GM23338 (cell line): ENCODE results near the gene FOXP2. TPM values are rescaled to one million over a fixed set of nuclear protein-coding genes. Genes with fewer than 3 reads are reported as not detected.

Experiments used
- ATAC-seq: fragments of 200-7000 bp; cut with Tn5 transposase; 3 replicates; pipeline ENCODE4 v1.9.1; 2020
- DNase-seq: peaks from one replicate; pipeline ENCODE4 v3.0.0-alpha.2; 2015; ENCODE audit warnings: low spot score
- H2AFZ ChIP-seq: fragments of 200-600 bp; sonication (generic); 2 replicates; pipeline ENCODE4 v1.8.0; 2016; ENCODE audit warnings: antibody characterized with exemption, mild to moderate bottlenecking, moderate library complexity
- H3F3A ChIP-seq: fragments of 200-600 bp; sonication (generic); replicated peaks from 2 replicates; pipeline ENCODE4 v1.8.0; 2017; ENCODE audit warnings: antibody characterized with exemption, mixed run types, low read depth
- H3K27ac ChIP-seq: fragments of 200-600 bp; sonication (generic); 2 replicates; pipeline ENCODE4 v1.6.1; 2016; ENCODE audit warnings: low read depth
- H3K27me3 ChIP-seq: fragments of 200-600 bp; sonication (generic); 2 replicates; pipeline ENCODE4 v1.8.0; 2016; ENCODE audit warnings: mild to moderate bottlenecking, mixed run types, moderate library complexity; ENCODE audit not compliant: insufficient read depth
- H3K36me3 ChIP-seq: fragments of 200-600 bp; sonication (generic); 2 replicates; pipeline ENCODE4 v1.8.0; 2016; ENCODE audit warnings: mild to moderate bottlenecking; ENCODE audit not compliant: insufficient read depth
- H3K4me1 ChIP-seq: fragments of 200-600 bp; sonication (generic); 2 replicates; pipeline ENCODE4 v1.8.0; 2016; ENCODE audit warnings: mild to moderate bottlenecking, moderate library complexity; ENCODE audit not compliant: insufficient read depth
- H3K4me2 ChIP-seq: fragments of 200-600 bp; sonication (generic); 2 replicates; pipeline ENCODE4 v1.7.1; 2017; ENCODE audit warnings: mixed run types
- H3K4me3 ChIP-seq: fragments of 200-600 bp; sonication (generic); 2 replicates; pipeline ENCODE4 v1.6.1; 2016; ENCODE audit warnings: mixed run types
- H3K79me2 ChIP-seq: fragments of 200-600 bp; sonication (generic); replicated peaks from 2 replicates; pipeline ENCODE4 v1.8.0; 2017; ENCODE audit warnings: mild to moderate bottlenecking; ENCODE audit not compliant: insufficient read depth
- H3K9me2 ChIP-seq: fragments of 200-600 bp; sonication (generic); 2 replicates; pipeline ENCODE4 v1.8.0; 2017; ENCODE audit not compliant: insufficient read depth
- H4K20me1 ChIP-seq: fragments of 200-600 bp; sonication (generic); replicated peaks from 2 replicates; pipeline ENCODE4 v1.8.0; 2017; ENCODE audit warnings: mild to moderate bottlenecking; ENCODE audit not compliant: insufficient read depth
- H3K27ac Mint-ChIP-seq: 2 replicates; pipeline ENCODE4 v1.8.0; 2020; ENCODE audit warnings: inconsistent platforms, mild to moderate bottlenecking, moderate library complexity, mixed read lengths
- H3K27me3 Mint-ChIP-seq: 3 replicates; pipeline ENCODE4 v1.8.0; 2022; ENCODE audit warnings: low read depth, mild to moderate bottlenecking, moderate library complexity, mixed read lengths, inconsistent platforms; ENCODE audit not compliant: insufficient read depth, poor library complexity
- H3K36me3 Mint-ChIP-seq: 3 replicates; pipeline ENCODE4 v1.8.0; 2021; ENCODE audit warnings: low read depth, mild to moderate bottlenecking, inconsistent platforms, moderate library complexity, mixed read lengths
- H3K4me1 Mint-ChIP-seq: 3 replicates; pipeline ENCODE4 v1.8.0; 2020; ENCODE audit warnings: mild to moderate bottlenecking, inconsistent platforms, mixed read lengths
- H3K4me3 Mint-ChIP-seq: 3 replicates; pipeline ENCODE4 v1.8.0; 2021; ENCODE audit warnings: moderate library complexity, mild to moderate bottlenecking, inconsistent platforms, mixed read lengths
- H3K9me3 Mint-ChIP-seq: 3 replicates; pipeline ENCODE4 v1.8.0; 2020; ENCODE audit warnings: moderate library complexity, mild to moderate bottlenecking, inconsistent platforms, mixed read lengths
- EZH2 ChIP-seq: fragments of 200-600 bp; sonication (generic); IDR thresholded peaks from one replicate; pipeline ENCODE4 v1.8.0; 2017; ENCODE audit warnings: antibody characterized with exemption, mild to moderate bottlenecking, low read depth; ENCODE audit not compliant: unreplicated experiment
- EZH2phosphoT487 ChIP-seq: fragments of 200-600 bp; sonication (generic); IDR thresholded peaks from one replicate; pipeline ENCODE4 v1.8.1; 2018; ENCODE audit warnings: antibody characterized with exemption; ENCODE audit not compliant: unreplicated experiment
- NANOG ChIP-seq: IDR thresholded peaks from 2 replicates; pipeline ENCODE4 v1.6.1; 2016; ENCODE audit warnings: antibody characterized with exemption, borderline replicate concordance
- POLR2AphosphoS5 ChIP-seq: IDR thresholded peaks from 2 replicates; pipeline ENCODE4 v1.6.1; 2016; ENCODE audit warnings: antibody characterized with exemption, low read depth
- STAT1 ChIP-seq: IDR thresholded peaks from one replicate; pipeline ENCODE4 v1.6.1; 2016; ENCODE audit warnings: antibody characterized with exemption; ENCODE audit not compliant: unreplicated experiment
- ZNF114 ChIP-seq: fragments of 250-450 bp; sonication (Bioruptor Pico); IDR thresholded peaks from 2 replicates; pipeline ENCODE4 v1.5.0; 2020; ENCODE audit warnings: mild to moderate bottlenecking, moderate library complexity
- ZNF462 ChIP-seq: fragments of 250-450 bp; sonication (Bioruptor Pico); IDR thresholded peaks from 2 replicates; pipeline ENCODE4 v1.5.0; 2020; ENCODE audit warnings: mild to moderate bottlenecking, moderate library complexity
- polyA plus RNA-seq: library from polyadenylated mRNA; unstranded; fragments of >200 nt; fragmentation: Nextera tagmentation; extraction: Ambion mirVana; gene quantifications from 2 replicates; pipeline ENCODE4 v1.2.1, GENCODE V29; 2016
- total RNA-seq: library from RNA; depleted of rRNA; stranded (reverse); fragments of >200 nt; shearing (Covaris generic); gene quantifications from 2 replicates; pipeline ENCODE4 v1.2.3, GENCODE V29; 2014

The FOXP2 gene
- total and polyA plus RNA-seq, 2 experiments from 2014 or later = 0.03 to 0.24 TPM

- TF ChIP-seq ZNF462 (CRISPR knock-in tag) = no peak
- no peak for TF ChIP-seq NANOG
- TF ChIP-seq EZH2 = no peak
- TF ChIP-seq STAT1 = no peak
Measured at GRCh38 chr7:114710499-114710898, 295.9 kb downstream of the FOXP2 start (continued).

- Mint-ChIP-seq H3K36me3 (no peaks in the 10 kb centered on the region), H3K27me3 (peaks cover 10% of the 10 kb centered on the region), H3K27ac (peak overlapping the region; percentile 38), H3K4me1 (peaks cover 37% of the 10 kb centered on the region), H3K4me3 (no peak overlapping the region), H3K9me3 (no peaks in the 10 kb centered on the region)
- Histone ChIP-seq H3K4me3 (no peak overlapping the region), H3F3A (no peaks in the 10 kb centered on the region), H3K4me1 (peaks cover 48% of the 10 kb centered on the region), H3K27ac (no peak overlapping the region), H3K9me2 (no peaks in the 10 kb centered on the region; the same call in 1 of the 2 replicates), H3K27me3 (0 out of 2 replicates have a peak, but pooled peaks cover 3% of the 10 kb centered on the region), H4K20me1 (no peaks in the 10 kb centered on the region), H3K36me3 (no peaks in the 10 kb centered on the region), H3K79me2 (no peaks in the 10 kb centered on the region), H2AFZ (no peak overlapping the region), H3K4me2 (peak overlapping the region; percentile 55)
- peak; percentile 58 for ATAC-seq
- TF ChIP-seq EZH2phosphoT487 (no peak), STAT1 (no peak), POLR2AphosphoS5 (no peak), NANOG (no peak), ZNF114 (no peak)
- DNase-seq = no peak
Measured at GRCh38 chr7:114711241-114711640, 296.6 kb downstream of the FOXP2 start.
